DND-41 (cell line): ENCODE results near the gene RPS24.

Experiments
- CTCF ChIP-seq: IDR thresholded peaks from 2 replicates; pipeline ENCODE4 v1.5.1; 2012; ENCODE audit warnings: borderline replicate concordance, low read length, moderate library complexity, mild to moderate bottlenecking; ENCODE audit not compliant: poor library complexity, severe bottlenecking; ENCODE audit errors: extremely low read depth
- EZH2 ChIP-seq: IDR thresholded peaks from 3 replicates; pipeline ENCODE4 v1.6.1; 2012; ENCODE audit warnings: borderline replicate concordance, low read depth, mild to moderate bottlenecking, moderate library complexity, low read length, inconsistent platforms; ENCODE audit not compliant: severe bottlenecking

GRCh38 chr10:78000206-78000605 lies 33.5 kb upstream of the RPS24 start:
- TF ChIP-seq CTCF, result no peak
- TF ChIP-seq EZH2, result no peak
